Measurements from ENCODE around the gene SNN.

DNA sequence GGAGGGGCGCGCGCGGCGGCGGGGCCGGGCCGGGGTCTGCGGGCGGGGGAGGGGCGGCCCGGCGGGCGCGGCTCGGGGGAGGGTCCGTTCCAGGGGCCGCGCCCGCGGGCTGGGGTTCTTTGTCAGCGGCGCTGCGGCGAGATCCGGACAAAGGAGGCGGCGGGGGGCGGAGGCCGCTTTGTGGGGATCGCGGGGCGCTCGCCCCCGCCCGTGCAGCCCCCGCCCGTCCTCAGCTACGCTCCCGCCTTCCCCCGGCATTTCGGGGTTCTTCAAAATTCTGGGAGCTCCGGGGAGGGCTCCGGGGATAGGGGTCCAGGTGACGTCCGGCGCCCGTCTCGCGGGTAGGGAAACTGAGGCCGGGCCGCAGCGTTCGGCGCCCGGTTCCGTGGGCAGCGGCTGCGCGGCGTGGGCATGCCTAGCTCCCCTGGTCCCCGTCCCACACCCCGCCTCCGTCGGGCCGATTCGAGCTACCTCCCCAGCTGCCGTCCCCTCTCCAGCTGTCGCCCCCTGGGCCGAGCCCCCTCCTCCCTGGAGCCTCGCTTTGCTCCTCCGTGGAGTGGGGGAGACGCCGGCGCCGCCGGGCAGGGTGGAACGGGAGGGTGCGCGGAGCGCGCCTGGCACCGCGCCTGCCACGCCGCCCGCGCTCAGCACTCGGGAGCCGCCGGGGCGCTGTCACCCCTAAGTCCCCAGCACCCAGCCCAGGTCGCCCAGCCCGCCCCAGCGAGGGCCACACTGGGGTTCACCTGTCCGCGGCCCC lies 546 bp downstream of the SNN start:
- TF ChIP-seq SIN3A (IDR thresholded peaks at IDR 0.05; ENCODE audit: borderline replicate concordance, insufficient read depth, low read length) = no peak
- TF ChIP-seq REST (IDR thresholded peaks at IDR 0.05; ENCODE audit: insufficient read depth in 1 of 2, low read depth in 2 of 2, low read length in 2 of 2) = no peak
- TF ChIP-seq TAF1 (IDR thresholded peaks at IDR 0.05; ENCODE audit: borderline replicate concordance, insufficient read depth, low read length) = no peak
- no peak for TF ChIP-seq POLR2AphosphoS5 (IDR thresholded peaks at IDR 0.05; ENCODE audit: low read depth, low read length)
- TF ChIP-seq FOXP2 (optimal IDR thresholded peaks at IDR 0.05; ENCODE audit: borderline replicate concordance, extremely low read depth, extremely low read length, insufficient read depth) = no peak

All from PFSK-1 (cell line).